ENCODE results near the gene SLC45A1.

Gene SLC45A1

GRCh38 chr1:8356256-8357209 lies 38.6 kb downstream of the SLC45A1 start:
- no peak for DNase-seq

GRCh38 chr1:8357329-8358101 lies 39.6 kb downstream of the SLC45A1 start:
- no peak for DNase-seq

GRCh38 chr1:8358241-8358896 lies 40.5 kb downstream of the SLC45A1 start:
- no peak for DNase-seq

- no peak for DNase-seq
Observed at GRCh38 chr1:8358897-8359616, 41.1 kb downstream of the SLC45A1 start.

- DNase-seq, result no peak
Observed at GRCh38 chr1:8359617-8360481, 41.9 kb downstream of the SLC45A1 start.

GRCh38 chr1:8360493-8361197 lies 42.7 kb downstream of the SLC45A1 start:
- no peak for DNase-seq

- DNase-seq, result no peak
Observed at GRCh38 chr1:8361198-8361849, 43.4 kb downstream of the SLC45A1 start.

GRCh38 chr1:8362701-8363101 lies 44.8 kb downstream of the SLC45A1 start:
- DNase-seq, result no peak

GRCh38 chr1:8363186-8363766 lies 45.4 kb downstream of the SLC45A1 start:
- DNase-seq, result no peak

GRCh38 chr1:8363767-8364301 lies 45.9 kb downstream of the SLC45A1 start:
- no peak for DNase-seq

GRCh38 chr1:8364528-8365442 lies 46.9 kb downstream of the SLC45A1 start:
- DNase-seq, result no peak

- DNase-seq, result no peak
Observed at GRCh38 chr1:8365661-8366362, 47.9 kb downstream of the SLC45A1 start.

- DNase-seq, result no peak
Observed at GRCh38 chr1:8367571-8368194, 49.8 kb downstream of the SLC45A1 start.

GRCh38 chr1:8368956-8369639 lies 51.2 kb downstream of the SLC45A1 start:
- DNase-seq, result no peak

- no peak for DNase-seq
Observed at GRCh38 chr1:8370046-8370881, 52.4 kb downstream of the SLC45A1 start.

- DNase-seq, result no peak
Observed at GRCh38 chr1:8370905-8371315, 53.0 kb downstream of the SLC45A1 start.

Data from T-helper 2 cell (primary cell).